SK-MEL-5 (cell line): ENCODE measurements around the gene RHAG. TPM values are rescaled to one million over a fixed set of nuclear protein-coding genes. Genes with fewer than 3 reads are reported as not detected.
"Not testable (repeated sequence)": the region's sequence is repeated elsewhere in the genome, so short reads cannot be mapped to it uniquely, and the experiment has no call there.

Experiments used
- DNase-seq: peaks from one replicate; pipeline ENCODE4 v3.0.0-alpha.2; 2016; ENCODE audit warnings: low read depth, low spot score
- in situ Hi-C: cut with HindIII; loops from 2 replicates; pipeline ENCODE4 v1.10.0; 2016; ENCODE audit warnings: low sequenced_read_pairs, high pct_unique_total_duplicates, low pct_unique_long_range_greater_than_20kb
- polyA plus RNA-seq, 2 experiments: library from polyadenylated mRNA; depleted of rRNA; stranded (reverse); fragments of >200 nt; gene quantifications; 2 replicates each; pipeline ENCODE4 v1.2.3, GENCODE V29; 2015
- total RNA-seq: library from RNA; depleted of rRNA; stranded (reverse); fragments of >200 nt; shearing (Covaris generic); gene quantifications from 2 replicates; pipeline ENCODE4 v1.2.3, GENCODE V29; 2014; rRNA removed

Gene RHAG
- not detected in 2 replicates for total RNA-seq
- 0.09 and 0.12 TPM in 2 replicates for polyA plus RNA-seq (2015; cell fraction: cytosol; rRNA removed)
- 0.57 TPM in 1 of 2 replicates, not detected in the other for polyA plus RNA-seq (2015; cell fraction: nucleus; rRNA removed)

- in situ Hi-C loops = no loop called here
- no peak for DNase-seq
Observed at GRCh38 chr6:49636713-49637349, at the start of gene RHAG. Gene RHAG, minus strand, starts transcription at chr6:49636839. Its CDS starts 27 bp downstream, at chr6:49636812.

- no peak for DNase-seq
- in situ Hi-C loops = no loop called here
Observed at GRCh38 chr6:49676671-49677281, 40.1 kb upstream of the RHAG start.

GRCh38 chr6:49675816-49676215 is 39.2 kb upstream of the RHAG start:
- DNase-seq = no peak
- in situ Hi-C loops = no loop called here

- DNase-seq = no peak
- in situ Hi-C loops = no loop called here
Observed at GRCh38 chr6:49668083-49668511, 31.5 kb upstream of the RHAG start.

GRCh38 chr6:49666930-49667757 is 30.5 kb upstream of the RHAG start:
- in situ Hi-C loops = no loop called here
- no peak for DNase-seq

- in situ Hi-C loops = no loop called here
- DNase-seq = no peak
Observed at GRCh38 chr6:49666480-49666879, 29.8 kb upstream of the RHAG start.

GRCh38 chr6:49664817-49665216 is 28.2 kb upstream of the RHAG start:
- no peak for DNase-seq
- in situ Hi-C loops = no loop called here

- in situ Hi-C loops, DNase-seq: not testable (repeated sequence)
Observed at GRCh38 chr6:49664054-49664453, 27.4 kb upstream of the RHAG start.

GRCh38 chr6:49662892-49663261 is 26.2 kb upstream of the RHAG start:
- in situ Hi-C loops = no loop called here
- DNase-seq = no peak

GRCh38 chr6:49662231-49662891 is 25.7 kb upstream of the RHAG start:
- DNase-seq = no peak
- in situ Hi-C loops = no loop called here

- in situ Hi-C loops = no loop called here
- no peak for DNase-seq
Observed at GRCh38 chr6:49653942-49654341, 17.3 kb upstream of the RHAG start.

GRCh38 chr6:49653438-49653837 is 16.8 kb upstream of the RHAG start:
- in situ Hi-C loops = no loop called here
- no peak for DNase-seq

GRCh38 chr6:49651239-49651638 is 14.6 kb upstream of the RHAG start:
- in situ Hi-C loops = no loop called here
- DNase-seq = no peak

- no peak for DNase-seq
- in situ Hi-C loops = no loop called here
Observed at GRCh38 chr6:49649988-49650387, 13.3 kb upstream of the RHAG start.

- in situ Hi-C loops = no loop called here
- DNase-seq = no peak
Observed at GRCh38 chr6:49648036-49648435, 11.4 kb upstream of the RHAG start.

GRCh38 chr6:49647476-49647875 is 10.8 kb upstream of the RHAG start:
- in situ Hi-C loops = no loop called here
- no peak for DNase-seq

- no peak for DNase-seq
- in situ Hi-C loops = no loop called here
Observed at GRCh38 chr6:49646942-49647341, 10.3 kb upstream of the RHAG start.
